ENCODE results near the gene PHACTR3. TPM values are rescaled to one million over a fixed set of nuclear protein-coding genes. Genes with fewer than 3 reads are reported as not detected.

Gene PHACTR3
- total and polyA plus RNA-seq, 2 donors (not counting 3 experiments of a cell fraction or from before 2014, with no cell fraction given): not detected

DNA sequence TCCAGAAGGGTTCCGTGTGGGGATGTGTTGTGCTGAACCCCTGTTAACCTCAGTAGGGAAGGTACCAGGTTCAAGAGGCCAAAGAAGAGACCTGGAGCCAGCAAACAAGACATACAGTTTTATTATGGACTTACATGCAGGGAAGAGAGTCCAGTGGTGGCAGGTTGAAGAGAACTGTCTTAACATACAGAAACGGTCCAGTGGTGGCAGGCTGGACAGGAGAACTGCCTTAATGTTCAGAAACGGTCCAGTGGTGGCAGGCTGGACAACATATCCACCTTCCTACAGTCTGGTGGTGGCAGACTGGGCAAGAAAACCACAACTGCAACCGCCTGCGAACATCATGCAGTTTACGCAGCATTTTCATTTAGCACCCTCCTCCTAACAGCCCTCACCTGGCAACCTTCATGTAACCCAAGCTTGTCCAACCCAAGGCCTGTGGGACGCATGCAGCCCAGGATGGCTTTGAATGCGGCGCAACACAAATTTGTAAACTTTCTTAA, 75.9 kb downstream of the PHACTR3 start:
- dilution Hi-C loops (cut with MboI; ENCODE audit: extremely low pct_ligation_motif_present, low sequenced_read_pairs) (no loop called here), intact Hi-C loops (cut with micrococcal nuclease) (no loop called here)
- ChIA-PET POLR2A (no interaction called here), CTCF (no interaction called here)
- BruUV-seq (replicated peaks): no TSS peak
- no peaks in the 10 kb centered on the region for H3K27me3 ChIP-seq (ENCODE audit: control insufficient read depth in 2 of 2, insufficient read depth in 2 of 2, low read length in 2 of 2)
- no peak overlapping the region for H3K9ac ChIP-seq (replicated peaks; ENCODE audit: extremely low read depth, insufficient read depth, low read length)
- H3K79me2 ChIP-seq (ENCODE audit: control insufficient read depth, insufficient read depth, low read length): no peaks in the 10 kb centered on the region
- no peak overlapping the region for H2AFZ ChIP-seq (ENCODE audit: low read depth, low read length)
- no peak overlapping the region for H3K4me3 ChIP-seq (replicated peaks in 1 of 3; ENCODE audit: insufficient read depth in 1 of 3, low read depth in 1 of 3, low read length in 3 of 3)
- TF ChIP-seq FOS (IDR thresholded peaks at IDR 0.05; ENCODE audit: borderline replicate concordance, insufficient read depth, low read length) (no peak), JUN (IDR thresholded peaks at IDR 0.05; ENCODE audit: borderline replicate concordance, insufficient read depth, insufficient read length, low read depth) (no peak), POLR2AphosphoS5 (IDR thresholded peaks at IDR 0.05; ENCODE audit: insufficient read depth, low read depth, low read length) (no peak), POLR2A (IDR thresholded peaks at IDR 0.05; ENCODE audit: low read depth, low read length) (no peak), EZH2 (IDR thresholded peaks at IDR 0.05; ENCODE audit: borderline replicate concordance, low read depth, low read length, severe bottlenecking) (no peak), MYC (IDR thresholded peaks at IDR 0.05; ENCODE audit: low read depth, low read length) (no peak), GATA2 (IDR thresholded peaks at IDR 0.05; ENCODE audit: insufficient read depth, insufficient read length, low read depth, low read length) (no peak)
- TF ChIP-seq, protein P1, sequence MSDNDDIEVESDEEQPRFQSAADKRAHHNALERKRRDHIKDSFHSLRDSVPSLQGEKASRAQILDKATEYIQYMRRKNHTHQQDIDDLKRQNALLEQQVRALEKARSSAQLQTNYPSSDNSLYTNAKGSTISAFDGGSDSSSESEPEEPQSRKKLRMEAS (IDR thresholded peaks at IDR 0.05; ENCODE audit: insufficient read depth, insufficient read length): no peak
- TF ChIP-seq, protein P2, sequence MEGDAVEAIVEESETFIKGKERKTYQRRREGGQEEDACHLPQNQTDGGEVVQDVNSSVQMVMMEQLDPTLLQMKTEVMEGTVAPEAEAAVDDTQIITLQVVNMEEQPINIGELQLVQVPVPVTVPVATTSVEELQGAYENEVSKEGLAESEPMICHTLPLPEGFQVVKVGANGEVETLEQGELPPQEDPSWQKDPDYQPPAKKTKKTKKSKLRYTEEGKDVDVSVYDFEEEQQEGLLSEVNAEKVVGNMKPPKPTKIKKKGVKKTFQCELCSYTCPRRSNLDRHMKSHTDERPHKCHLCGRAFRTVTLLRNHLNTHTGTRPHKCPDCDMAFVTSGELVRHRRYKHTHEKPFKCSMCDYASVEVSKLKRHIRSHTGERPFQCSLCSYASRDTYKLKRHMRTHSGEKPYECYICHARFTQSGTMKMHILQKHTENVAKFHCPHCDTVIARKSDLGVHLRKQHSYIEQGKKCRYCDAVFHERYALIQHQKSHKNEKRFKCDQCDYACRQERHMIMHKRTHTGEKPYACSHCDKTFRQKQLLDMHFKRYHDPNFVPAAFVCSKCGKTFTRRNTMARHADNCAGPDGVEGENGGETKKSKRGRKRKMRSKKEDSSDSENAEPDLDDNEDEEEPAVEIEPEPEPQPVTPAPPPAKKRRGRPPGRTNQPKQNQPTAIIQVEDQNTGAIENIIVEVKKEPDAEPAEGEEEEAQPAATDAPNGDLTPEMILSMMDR (IDR thresholded peaks at IDR 0.05; ENCODE audit: extremely low read depth in 1 of 2, insufficient read depth in 1 of 2, low read depth in 1 of 2, low read length in 2 of 2): no peak
- H4K20me1 ChIP-seq (replicated peaks; ENCODE audit: control insufficient read depth, extremely low read depth, insufficient read depth, low read length): no peaks in the 10 kb centered on the region
- H3K9me1 ChIP-seq (replicated peaks; ENCODE audit: control insufficient read depth, extremely low read depth, insufficient read depth, low read length): no peaks in the 10 kb centered on the region
- no peak overlapping the region for H3K27ac ChIP-seq (ENCODE audit: insufficient read depth, low read depth, low read length)
- H3K4me1 ChIP-seq (ENCODE audit: control insufficient read depth, extremely low read depth, insufficient read depth, low read length): no peaks in the 10 kb centered on the region
- no peak for FAIRE-seq
- H3K4me2 ChIP-seq (ENCODE audit: insufficient read depth, low read length): no peak overlapping the region
- DNase-seq (ENCODE audit: low read depth, low spot score): no peak
- H3K36me3 ChIP-seq (ENCODE audit: control insufficient read depth in 2 of 2, extremely low read depth in 1 of 2, insufficient read depth in 2 of 2, low read length in 2 of 2): no peaks in the 10 kb centered on the region
- peaks cover 2% of the 10 kb centered on the region for H3K9me3 ChIP-seq (replicated peaks; ENCODE audit: control insufficient read depth, insufficient read depth, low read length)
